Adrenal gland (tissue), 12 donors: ENCODE results near the gene PRKRA. TPM values are rescaled to one million over a fixed set of nuclear protein-coding genes. Genes with fewer than 3 reads are reported as not detected.

Experiments used
- DNase-seq, 7 donors: peaks; one replicate each; pipeline ENCODE4 v3.0.0-alpha.2; 2019 to 2020
- H3K27ac ChIP-seq, 5 donors: fragments of 200-600 bp; sonication (generic) in 4 of 5; 1 replicate in 3 of 5; 2 replicates in 2 of 5; pipeline versions ENCODE4 v1.5.1 to v1.8.0; 2016 to 2020; ENCODE audit warnings: mild to moderate bottlenecking in 1 of 5
- H3K27me3 ChIP-seq: fragments of 200-600 bp; 2 replicates; pipeline ENCODE4 v1.8.0; 2021
- H3K36me3 ChIP-seq, 2 donors: fragments of 200-600 bp; replicated peaks in 1 of 2; 1 replicate in 1 of 2; 2 replicates in 1 of 2; pipeline versions ENCODE4 v1.5.1 to v1.8.0; 2018 to 2022
- H3K4me1 ChIP-seq, 2 donors: fragments of 200-600 bp; replicated peaks in 1 of 2; 1 replicate in 1 of 2; 2 replicates in 1 of 2; pipeline versions ENCODE4 v1.5.1 to v1.8.0; 2018 to 2021
- H3K4me3 ChIP-seq, 4 donors: fragments of 200-600 bp; sonication (generic) in 3 of 4; one replicate each; pipeline ENCODE4 v1.5.1; 2016 to 2018
- H3K9me3 ChIP-seq, 3 donors: fragments of 200-600 bp; sonication (generic) in 1 of 3; replicated peaks in 1 of 3; 1 replicate in 2 of 3; 2 replicates in 1 of 3; pipeline versions ENCODE4 v1.5.1 to v1.8.0; 2016 to 2021
- CTCF ChIP-seq, 6 experiments: fragments of 450-650 bp in 4 of 6; fragments of 200-600 bp in 2 of 6; sonication (generic) in 1 of 6; IDR thresholded peaks; 1 replicate in 5 of 6; 2 replicates in 1 of 6; pipeline versions ENCODE4 v1.5.1 to v1.8.0; 2016 to 2021; ENCODE audit warnings: antibody characterized with exemption in 6 of 6, mild to moderate bottlenecking in 2 of 6, moderate library complexity in 1 of 6
- POLR2A ChIP-seq, 2 donors: fragments of 450-650 bp; IDR thresholded peaks; one replicate each; pipeline ENCODE4 v1.6.1; 2017; ENCODE audit warnings: antibody characterized with exemption in 2 of 2, mild to moderate bottlenecking in 2 of 2, moderate library complexity in 1 of 2
- WGBS, 4 donors: extraction: QIAGEN DNeasy Blood & Tissue Kit in 2 of 4; methylation state at CpG; one replicate each; pipeline versions ENCODE4 v1.1.5 to v1.1.7; 2013 to 2017; 5-methylcytosine and 5-hydroxymethylcytosine counted together
- intact Hi-C, 2 donors: fragments of 100-400 bp; cut with DNase I; formaldehyde crosslinking; loops; one replicate each; pipeline versions ENCODE4 v1.14.1 to v1.15.0; 2022 to 2023
- polyA plus RNA-seq, 3 donors: library from polyadenylated mRNA; stranded (reverse); fragments of 200-250 nt in 2 of 3; fragments of 350-450 nt in 1 of 3; fragmentation: Illumina TruSeq in 1 of 3; extraction: RNeasy Lipid Tissue Mini Kit (QIAGEN cat#74804) in 1 of 3; gene quantifications; one replicate each; pipeline ENCODE4 v1.2.3, GENCODE V29; 2013 to 2014
- total RNA-seq, 9 donors: library from RNA; depleted of rRNA in 4 of 9; stranded (reverse); fragments of >200 nt in 4 of 9; fragments of 120-200 nt in 1 of 9; fragmentation: NEBNext Ultra II Directional in 1 of 9; extraction: Animal tissue kit (Norgen Biotek cat#: 25700) in 1 of 9; gene quantifications; one replicate each; pipeline versions ENCODE4 v1.1.0 to v1.2.4, GENCODE V29; 2013 to 2023
- donor health status: healthy with polysubstance abuse.
- donor health status: Bipolar disorder and iron deficiency.
- donor health status: DM: yes; HTN: yes; CAD: no.
- donor health status: DM: no; HTN: no; CAD: no.
- donor health status: DM: no; HTN: no; CAD: no.
- donor health status: DM: yes; HTN: yes; CAD: no.

PRKRA gene
- total and polyA plus RNA-seq, 12 donors: 33.5 to 55.2 (median 42.3) TPM

- intact Hi-C loops: no loop called here
- no peak for TF ChIP-seq CTCF (IDR thresholded peaks at IDR 0.05)
- TF ChIP-seq POLR2A (IDR thresholded peaks at IDR 0.05): no peak
- DNase-seq: peak in 1 of 7 donors; percentile 15
These were observed 58.8 kb downstream of the PRKRA start for GRCh38 chr2:178392215-178392614.

GRCh38 chr2:178391701-178392100 lies 59.3 kb downstream of the PRKRA start:
- Histone ChIP-seq H3K27ac (no peak overlapping the region), H3K27me3 (no peaks in the 10 kb centered on the region), H3K4me3 (no peak overlapping the region), H3K9me3 (no peaks in the 10 kb centered on the region), H3K36me3 (no peaks in the 10 kb centered on the region), H3K4me1 (no peaks in the 10 kb centered on the region)
- TF ChIP-seq CTCF (IDR thresholded peaks at IDR 0.05) (no peak), POLR2A (IDR thresholded peaks at IDR 0.05) (no peak)
- intact Hi-C loops: no loop called here
- 88 to 94% (median 93%) methylated on average over 4 of the region's 4 CpGs for WGBS, 4 donors
- no peak for DNase-seq

More at GRCh38 chr2:178392215-178392614, 58.8 kb downstream of the PRKRA start:
- WGBS, 4 donors: 71 to 91% (median 79%) methylated on average over 3 of the region's 3 CpGs
- no peaks in the 10 kb centered on the region for H3K4me1 ChIP-seq
- no peak overlapping the region for H3K4me3 ChIP-seq
- no peaks in the 10 kb centered on the region for H3K36me3 ChIP-seq
- no peak overlapping the region for H3K27ac ChIP-seq
- H3K27me3 ChIP-seq: no peaks in the 10 kb centered on the region
- no peaks in the 10 kb centered on the region for H3K9me3 ChIP-seq

- no peaks in the 10 kb centered on the region for H3K36me3 ChIP-seq
- H3K27ac ChIP-seq: no peak overlapping the region
- no peak overlapping the region for H3K4me3 ChIP-seq
- 85 to 92% (median 90%) methylated on average over 7 of the region's 7 CpGs for WGBS, 4 donors
- no peak for DNase-seq
- TF ChIP-seq CTCF (IDR thresholded peaks at IDR 0.05): no peak
- TF ChIP-seq POLR2A (IDR thresholded peaks at IDR 0.05): no peak
- H3K4me1 ChIP-seq: no peaks in the 10 kb centered on the region
- intact Hi-C loops: no loop called here
- no peaks in the 10 kb centered on the region for H3K27me3 ChIP-seq
- no peaks in the 10 kb centered on the region for H3K9me3 ChIP-seq
These were observed 62.7 kb downstream of the PRKRA start for GRCh38 chr2:178388287-178388686.

- intact Hi-C loops: no loop called here
- WGBS, 4 donors: 70 to 83% (median 78%) methylated on average over 1 of the region's 1 CpG
- no peaks in the 10 kb centered on the region for H3K9me3 ChIP-seq
These were observed 63.9 kb downstream of the PRKRA start for GRCh38 chr2:178386986-178387597.

More at GRCh38 chr2:178386986-178387597, 63.9 kb downstream of the PRKRA start:
- no peak overlapping the region for H3K27ac ChIP-seq
- DNase-seq: no peak
- H3K4me1 ChIP-seq: no peaks in the 10 kb centered on the region
- no peak overlapping the region for H3K4me3 ChIP-seq
- no peaks in the 10 kb centered on the region for H3K36me3 ChIP-seq
- TF ChIP-seq CTCF (IDR thresholded peaks at IDR 0.05) (no peak), POLR2A (IDR thresholded peaks at IDR 0.05) (no peak)
- no peaks in the 10 kb centered on the region for H3K27me3 ChIP-seq
